ENCODE data around the gene TUBD1.
"Not testable (repeated sequence)": the region's sequence is repeated elsewhere in the genome, so short reads cannot be mapped to it uniquely, and the experiment has no call there.

TUBD1 gene

DNA sequence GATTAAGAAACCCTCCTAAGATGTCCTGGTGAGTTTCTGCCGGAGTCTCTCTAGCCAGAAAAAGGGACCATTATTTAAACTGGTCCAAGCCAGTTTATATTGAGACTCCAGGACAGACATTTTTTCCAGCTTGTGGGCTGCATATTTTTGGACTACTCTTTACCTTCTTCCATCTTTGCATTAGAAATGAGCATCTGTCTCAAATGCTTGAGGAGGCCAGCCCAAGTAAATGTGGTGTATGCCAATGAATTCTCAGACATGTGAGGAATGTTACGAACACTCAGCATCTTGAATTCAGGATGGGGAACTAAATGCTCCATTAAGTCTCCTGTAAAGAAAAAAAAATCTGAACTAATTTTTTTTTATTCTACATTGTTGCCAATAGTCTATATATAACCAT, 18.4 kb downstream of the TUBD1 start:
- Histone ChIP-seq H3K36me3 (ENCODE audit: control insufficient read depth, insufficient read depth, low read length) (peaks cover 51% of the 10 kb centered on the region), H3K4me1 (ENCODE audit: control insufficient read depth, insufficient read depth, low read length) (no peaks in the 10 kb centered on the region), H3K9ac (ENCODE audit: low read depth, low read length) (no peak overlapping the region), H3K27me3 (ENCODE audit: control insufficient read depth, insufficient read depth, low read length) (no peaks in the 10 kb centered on the region), H3K4me3 (ENCODE audit: low read depth, low read length) (no peak overlapping the region), H3K9me3 (ENCODE audit: control insufficient read depth, insufficient read depth, low read length) (no peaks in the 10 kb centered on the region), H3K27ac (ENCODE audit: low read depth, low read length) (no peak overlapping the region)

DNA sequence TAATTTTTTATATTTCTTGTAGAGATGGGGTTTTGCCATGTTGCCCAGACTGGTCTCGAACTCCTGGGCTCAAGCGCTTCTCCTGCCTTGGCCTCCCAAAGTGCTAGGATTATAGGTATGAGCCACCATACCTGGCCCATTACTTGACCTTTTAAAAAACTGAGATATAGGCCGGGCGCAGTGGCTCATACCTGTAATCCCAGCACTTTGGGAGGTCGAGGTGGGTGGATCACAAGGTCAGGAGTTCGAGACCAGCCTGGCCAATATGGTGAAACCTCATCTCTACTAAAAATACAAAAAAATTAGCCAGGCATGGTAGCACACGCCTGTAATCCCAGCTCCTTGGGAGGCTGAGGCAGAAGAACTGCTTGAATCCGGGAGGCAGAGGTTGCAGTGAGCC, 19.3 kb downstream of the TUBD1 start:
- H3K36me3 ChIP-seq (ENCODE audit: control insufficient read depth, insufficient read depth, low read length) = peaks cover 51% of the 10 kb centered on the region
- not testable (repeated sequence) for H3K4me1 ChIP-seq (ENCODE audit: control insufficient read depth, insufficient read depth, low read length); H3K9ac ChIP-seq (ENCODE audit: low read depth, low read length); H3K4me3 ChIP-seq (ENCODE audit: low read depth, low read length); H3K9me3 ChIP-seq (ENCODE audit: control insufficient read depth, insufficient read depth, low read length); H3K27ac ChIP-seq (ENCODE audit: low read depth, low read length); H3K27me3 ChIP-seq (ENCODE audit: control insufficient read depth, insufficient read depth, low read length)

DNA sequence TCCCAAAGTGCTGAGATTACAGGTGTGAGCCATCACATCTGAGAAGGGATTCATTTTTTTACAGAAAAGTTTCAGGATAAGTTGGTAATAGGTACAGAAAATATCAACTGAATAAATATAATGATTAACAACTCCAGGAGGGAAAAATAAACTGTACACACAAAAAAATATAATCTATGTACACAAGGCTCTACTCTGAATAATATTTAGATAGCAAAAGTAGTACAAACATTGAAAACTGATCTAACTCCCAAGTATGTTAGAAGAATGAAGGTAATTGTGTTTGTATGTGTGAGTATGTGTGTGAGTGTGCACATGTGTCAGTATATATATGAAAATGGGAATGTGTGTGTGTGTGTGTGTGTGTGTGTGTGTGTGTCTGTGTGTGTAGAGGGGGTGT, 20.4 kb downstream of the TUBD1 start:
- Histone ChIP-seq H3K9me3 (ENCODE audit: control insufficient read depth, insufficient read depth, low read length) (no peaks in the 10 kb centered on the region), H3K27me3 (ENCODE audit: control insufficient read depth, insufficient read depth, low read length) (no peaks in the 10 kb centered on the region), H3K36me3 (ENCODE audit: control insufficient read depth, insufficient read depth, low read length) (peaks cover 42% of the 10 kb centered on the region), H3K9ac (ENCODE audit: low read depth, low read length) (no peak overlapping the region), H3K4me1 (ENCODE audit: control insufficient read depth, insufficient read depth, low read length) (no peaks in the 10 kb centered on the region), H3K4me3 (ENCODE audit: low read depth, low read length) (no peak overlapping the region), H3K27ac (ENCODE audit: low read depth, low read length) (no peak overlapping the region)

DNA sequence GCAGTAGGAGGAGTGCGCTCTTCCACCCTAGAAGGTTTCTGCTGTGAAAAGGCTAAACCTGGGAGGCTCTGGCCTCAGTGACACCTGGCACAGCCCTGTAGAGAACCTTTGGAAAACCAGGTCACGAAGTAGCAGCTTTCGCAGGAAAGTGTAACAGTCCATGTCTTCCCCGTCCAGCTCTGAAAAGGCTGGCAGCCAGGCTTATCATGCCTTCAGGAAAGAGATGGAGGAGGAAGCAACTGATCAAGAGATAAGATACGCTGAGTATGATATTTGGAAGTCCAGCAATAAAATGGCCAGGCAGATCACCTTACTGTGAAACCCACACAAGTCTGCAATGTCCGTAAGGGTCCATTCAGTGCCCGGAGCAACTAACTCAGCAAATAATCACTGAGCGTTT, 22.3 kb downstream of the TUBD1 start:
- Histone ChIP-seq H3K27me3 (ENCODE audit: control insufficient read depth, insufficient read depth, low read length) (no peaks in the 10 kb centered on the region), H3K36me3 (ENCODE audit: control insufficient read depth, insufficient read depth, low read length) (peaks cover 29% of the 10 kb centered on the region), H3K9me3 (ENCODE audit: control insufficient read depth, insufficient read depth, low read length) (no peaks in the 10 kb centered on the region)

DNA sequence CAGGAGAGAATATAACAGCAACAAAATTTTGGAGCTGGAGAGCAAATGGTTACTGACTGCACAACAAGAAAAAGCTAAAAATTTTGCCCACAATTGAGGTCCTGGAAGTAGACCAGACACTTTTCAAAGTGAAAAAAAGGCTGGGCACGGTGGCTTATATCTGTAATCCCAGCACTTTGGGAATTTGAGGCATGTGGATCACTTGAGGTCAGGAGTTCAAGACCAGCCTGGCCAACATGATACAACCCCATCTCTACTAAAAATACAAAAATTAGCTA, 22.9 kb downstream of the TUBD1 start:
- H3K27ac ChIP-seq (ENCODE audit: low read depth, low read length) = no peak overlapping the region
- no peaks in the 10 kb centered on the region for H3K27me3 ChIP-seq (ENCODE audit: control insufficient read depth, insufficient read depth, low read length)
- no peak overlapping the region for H3K9ac ChIP-seq (ENCODE audit: low read depth, low read length)
- H3K36me3 ChIP-seq (ENCODE audit: control insufficient read depth, insufficient read depth, low read length) = peaks cover 23% of the 10 kb centered on the region
- no peak overlapping the region for H3K4me3 ChIP-seq (ENCODE audit: low read depth, low read length)
- H3K9me3 ChIP-seq (ENCODE audit: control insufficient read depth, insufficient read depth, low read length) = no peaks in the 10 kb centered on the region
- H3K4me1 ChIP-seq (ENCODE audit: control insufficient read depth, insufficient read depth, low read length) = no peaks in the 10 kb centered on the region

More for the DNA sequence above, 22.3 kb downstream of the TUBD1 start:
- Histone ChIP-seq H3K4me3 (ENCODE audit: low read depth, low read length) (no peak overlapping the region), H3K9ac (ENCODE audit: low read depth, low read length) (no peak overlapping the region), H3K4me1 (ENCODE audit: control insufficient read depth, insufficient read depth, low read length) (no peaks in the 10 kb centered on the region), H3K27ac (ENCODE audit: low read depth, low read length) (no peak overlapping the region)

DNA sequence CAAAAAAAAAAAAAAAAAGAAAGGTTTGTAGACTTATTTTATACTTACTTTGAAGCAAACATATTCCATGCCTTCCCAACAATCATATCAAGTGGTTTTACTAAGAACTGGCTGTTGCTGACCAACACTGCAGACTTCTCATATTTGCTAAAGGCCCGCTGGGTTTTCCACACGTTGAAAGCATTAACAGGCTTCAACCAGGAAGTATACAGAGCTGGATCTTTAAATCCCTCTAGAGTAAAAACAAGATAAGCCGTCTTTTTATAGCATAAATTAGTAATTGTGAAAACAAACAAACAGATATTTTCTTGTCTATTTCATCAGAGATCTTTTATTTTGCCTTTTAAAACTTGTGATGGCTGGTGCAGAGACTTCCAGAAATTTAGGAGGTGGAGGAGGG, 29.1 kb downstream of the TUBD1 start:
- H3K27me3 ChIP-seq (ENCODE audit: control insufficient read depth, insufficient read depth, low read length) = no peaks in the 10 kb centered on the region
- H3K4me3 ChIP-seq (ENCODE audit: low read depth, low read length) = no peak overlapping the region
- H3K27ac ChIP-seq (ENCODE audit: low read depth, low read length) = no peak overlapping the region
- H3K4me1 ChIP-seq (ENCODE audit: control insufficient read depth, insufficient read depth, low read length) = no peaks in the 10 kb centered on the region
- no peak overlapping the region for H3K9ac ChIP-seq (ENCODE audit: low read depth, low read length)
- H3K36me3 ChIP-seq (ENCODE audit: control insufficient read depth, insufficient read depth, low read length) = peaks cover 38% of the 10 kb centered on the region
- H3K9me3 ChIP-seq (ENCODE audit: control insufficient read depth, insufficient read depth, low read length) = no peaks in the 10 kb centered on the region

DNA sequence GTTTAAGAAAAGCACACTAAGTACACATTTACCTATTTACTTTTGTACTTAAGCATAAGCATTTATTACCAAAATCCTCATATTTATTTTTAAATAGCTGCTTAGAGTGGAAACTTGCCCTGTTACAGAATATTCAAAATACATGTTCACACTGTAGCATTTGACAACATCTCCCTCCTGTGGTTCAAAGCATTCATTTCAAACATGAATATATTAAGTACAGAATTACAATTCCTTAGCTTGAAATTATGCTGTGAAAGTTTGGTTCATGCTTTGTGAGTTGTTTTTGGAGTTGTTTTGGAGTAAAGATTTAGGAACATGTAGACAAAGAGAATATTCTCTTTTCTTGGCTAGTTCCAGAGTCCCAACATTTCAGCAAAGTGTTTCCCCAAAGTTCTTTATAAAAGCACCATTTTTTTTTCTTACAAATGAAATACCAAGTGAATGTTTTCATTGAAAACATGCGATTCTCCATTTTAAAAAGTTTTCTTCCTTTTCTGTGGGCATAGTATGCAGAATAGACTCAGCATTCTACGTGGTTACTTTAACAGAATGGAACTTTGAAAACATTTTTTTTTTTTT, 33.2 kb downstream of the TUBD1 start:
- no peak overlapping the region for H3K9ac ChIP-seq (ENCODE audit: low read depth, low read length)
- no peak overlapping the region for H3K4me3 ChIP-seq (ENCODE audit: low read depth, low read length)
- peaks cover 10% of the 10 kb centered on the region; the same call in 1 of the 2 replicates for H3K4me1 ChIP-seq (ENCODE audit: control insufficient read depth, insufficient read depth, low read length)
- H3K9me3 ChIP-seq (ENCODE audit: control insufficient read depth, insufficient read depth, low read length) = no peaks in the 10 kb centered on the region
- H3K27ac ChIP-seq (ENCODE audit: low read depth, low read length) = no peak overlapping the region
- H3K27me3 ChIP-seq (ENCODE audit: control insufficient read depth, insufficient read depth, low read length) = no peaks in the 10 kb centered on the region
- peaks cover 34% of the 10 kb centered on the region for H3K36me3 ChIP-seq (ENCODE audit: control insufficient read depth, insufficient read depth, low read length)

DNA sequence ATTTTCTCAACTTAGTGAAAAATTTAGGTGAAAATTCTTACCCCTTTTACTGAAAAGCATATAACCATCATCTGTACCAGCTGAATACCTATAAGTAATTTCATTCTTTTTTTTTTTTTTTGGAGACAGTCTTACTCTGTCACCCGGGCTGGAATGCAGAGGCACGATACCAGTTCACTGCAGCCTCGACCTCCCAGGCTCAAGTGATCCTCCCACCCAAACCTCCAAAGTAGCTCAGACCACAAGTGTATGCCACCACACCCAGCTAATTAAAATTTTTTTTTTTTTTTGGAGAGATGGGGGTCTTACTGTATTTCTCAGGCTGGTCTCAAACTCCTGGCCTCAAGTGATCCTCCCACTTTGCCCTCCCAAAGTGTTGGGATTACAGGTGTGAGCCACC, 33.8 kb downstream of the TUBD1 start:
- no peaks in the 10 kb centered on the region for H3K9me3 ChIP-seq (ENCODE audit: control insufficient read depth, insufficient read depth, low read length)
- H3K4me1 ChIP-seq (ENCODE audit: control insufficient read depth, insufficient read depth, low read length) = peaks cover 10% of the 10 kb centered on the region; the same call in 1 of the 2 replicates
- H3K27ac ChIP-seq (ENCODE audit: low read depth, low read length) = no peak overlapping the region
- H3K36me3 ChIP-seq (ENCODE audit: control insufficient read depth, insufficient read depth, low read length) = peaks cover 34% of the 10 kb centered on the region
- H3K9ac ChIP-seq (ENCODE audit: low read depth, low read length) = no peak overlapping the region
- H3K4me3 ChIP-seq (ENCODE audit: low read depth, low read length) = no peak overlapping the region
- no peaks in the 10 kb centered on the region for H3K27me3 ChIP-seq (ENCODE audit: control insufficient read depth, insufficient read depth, low read length)

DNA sequence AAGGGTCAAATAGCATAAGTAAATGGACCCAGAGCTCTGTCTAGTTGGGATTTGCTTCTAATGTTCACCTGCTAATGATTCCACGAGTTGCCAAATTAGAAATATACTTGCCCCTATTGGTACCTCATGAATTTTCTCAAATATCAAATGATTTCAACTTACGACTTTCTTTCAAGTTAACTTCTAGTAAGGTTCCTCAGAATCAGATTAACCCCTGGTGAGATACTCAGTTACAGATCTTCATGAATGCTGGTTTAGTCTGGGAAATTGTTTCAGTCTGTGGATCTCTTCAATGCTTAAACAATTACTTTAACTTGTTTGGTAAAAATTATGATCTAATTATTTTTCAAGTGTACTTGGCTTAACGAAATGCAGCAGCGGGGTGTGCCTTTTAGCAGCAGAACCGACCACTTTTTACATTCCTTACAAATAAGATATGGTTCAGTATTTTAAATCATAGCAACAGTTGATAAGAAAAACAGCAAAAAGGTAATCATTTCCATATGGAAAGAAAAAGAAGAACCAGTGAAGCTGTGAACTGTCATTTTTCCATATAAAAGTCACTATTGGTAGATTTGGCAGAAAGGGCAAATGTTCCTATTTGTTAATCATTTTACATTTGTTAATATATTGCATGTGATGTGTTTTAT, 34.5 kb downstream of the TUBD1 start:
- H3K27ac ChIP-seq (ENCODE audit: low read depth, low read length) = no peak overlapping the region
- no peaks in the 10 kb centered on the region for H3K9me3 ChIP-seq (ENCODE audit: control insufficient read depth, insufficient read depth, low read length)
- peaks cover 29% of the 10 kb centered on the region for H3K36me3 ChIP-seq (ENCODE audit: control insufficient read depth, insufficient read depth, low read length)
- H3K27me3 ChIP-seq (ENCODE audit: control insufficient read depth, insufficient read depth, low read length) = no peaks in the 10 kb centered on the region
- no peak overlapping the region for H3K4me3 ChIP-seq (ENCODE audit: low read depth, low read length)
- peaks cover 10% of the 10 kb centered on the region; the same call in 1 of the 2 replicates for H3K4me1 ChIP-seq (ENCODE audit: control insufficient read depth, insufficient read depth, low read length)
- H3K9ac ChIP-seq (ENCODE audit: low read depth, low read length) = no peak overlapping the region

DNA sequence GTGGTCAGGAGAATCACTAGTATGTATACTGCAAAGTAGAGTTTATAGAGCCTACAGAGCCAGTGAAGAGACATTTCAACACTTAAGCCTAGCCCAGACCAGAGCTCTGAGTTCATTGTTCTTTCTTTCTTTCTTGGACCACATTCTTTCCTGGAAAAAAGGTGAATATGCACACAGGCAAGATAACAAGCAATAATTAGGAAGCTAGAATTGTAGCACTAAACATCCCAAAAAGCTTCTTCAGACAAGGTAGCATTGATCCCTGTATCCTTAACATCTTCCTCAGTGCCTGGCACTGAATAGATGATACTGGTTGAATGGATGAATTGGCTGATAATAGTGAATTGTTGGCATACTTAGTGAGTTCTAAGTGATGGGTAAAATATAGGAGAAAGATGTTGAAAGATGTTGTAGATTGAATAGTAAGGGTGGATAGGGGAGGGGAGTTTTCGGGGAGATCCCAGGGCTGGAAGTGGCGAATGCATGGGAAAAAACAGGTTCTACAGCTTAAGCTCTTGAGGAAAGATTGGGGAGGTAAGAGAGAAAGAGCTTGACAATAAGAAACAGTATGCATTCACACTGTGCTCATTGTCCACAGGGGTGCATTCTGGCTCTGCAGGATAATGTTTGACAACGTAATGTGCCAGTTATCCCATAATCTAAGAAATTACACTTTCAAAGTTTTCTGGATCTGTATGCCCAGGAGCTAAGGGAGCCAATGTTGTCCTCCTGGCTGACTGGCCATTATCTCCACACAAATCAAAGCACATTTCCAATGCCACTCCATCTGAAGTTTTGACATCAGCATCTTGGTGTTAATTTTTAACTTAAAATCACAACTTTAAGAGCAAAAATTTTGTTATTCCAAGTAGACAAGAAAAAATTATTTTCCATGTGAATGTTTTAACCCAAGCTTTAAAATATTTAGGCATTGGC, 35.6 kb downstream of the TUBD1 start:
- H3K9ac ChIP-seq (ENCODE audit: low read depth, low read length) = no peak overlapping the region

More for the DNA sequence above, 35.6 kb downstream of the TUBD1 start:
- Histone ChIP-seq H3K27me3 (ENCODE audit: control insufficient read depth, insufficient read depth, low read length) (no peaks in the 10 kb centered on the region), H3K4me1 (ENCODE audit: control insufficient read depth, insufficient read depth, low read length) (peaks cover 12% of the 10 kb centered on the region; the same call in 1 of the 2 replicates), H3K9me3 (ENCODE audit: control insufficient read depth, insufficient read depth, low read length) (no peaks in the 10 kb centered on the region), H3K27ac (ENCODE audit: low read depth, low read length) (peak overlapping the region; percentile 22), H3K4me3 (ENCODE audit: low read depth, low read length) (no peak overlapping the region), H3K36me3 (ENCODE audit: control insufficient read depth, insufficient read depth, low read length) (peaks cover 21% of the 10 kb centered on the region)
